ENCODE measurements around the gene RBM19.

GRCh38 chr12:113891739-113892520 is 74.2 kb downstream of the RBM19 start:
- no peak for TF ChIP-seq TAF1 (IDR thresholded peaks at IDR 0.05; ENCODE audit: borderline replicate concordance, insufficient read depth, low read length)
- no peak for TF ChIP-seq POLR2AphosphoS5 (IDR thresholded peaks at IDR 0.05; ENCODE audit: low read depth, low read length)
- no peak for TF ChIP-seq REST (IDR thresholded peaks at IDR 0.05; ENCODE audit: insufficient read depth in 1 of 2, low read depth in 2 of 2, low read length in 2 of 2)
- TF ChIP-seq SIN3A (IDR thresholded peaks at IDR 0.05; ENCODE audit: borderline replicate concordance, insufficient read depth, low read length): no peak
- no peak for TF ChIP-seq FOXP2 (optimal IDR thresholded peaks at IDR 0.05; ENCODE audit: borderline replicate concordance, extremely low read depth, extremely low read length, insufficient read depth)

All from PFSK-1 (cell line).